A549 (cell line): ENCODE measurements around the gene NUP210. TPM values are rescaled to one million over a fixed set of nuclear protein-coding genes. Genes with fewer than 3 reads are reported as not detected.

Experiments
- ATAC-seq, 2 experiments: fragments of 200-7000 bp in 1 of 2; fragments of >200 bp in 1 of 2; cut with Nextera tagmentation in 1 of 2; cut with Tn5 transposase in 1 of 2; 3 replicates each; pipeline versions ENCODE4 v1.8.0 to v1.9.1; 2018 to 2020; ENCODE audit warnings: mild to moderate bottlenecking in 1 of 2, moderate library complexity in 1 of 2
- CTCF ChIA-PET: fragments of 300-600 bp; sonication (Branson Sonifier 250); formaldehyde crosslinking; extraction: SDS; loops from one replicate; lab custom pipeline; 2021; ENCODE audit warnings: antibody characterized with exemption, inconsistent platforms; lab: Yijun Ruan, JAX
- POLR2A ChIA-PET: fragments of 350-600 bp; formaldehyde crosslinking; extraction: SDS; loops from one replicate; lab custom pipeline; 2021; ENCODE audit warnings: antibody characterized with exemption, inconsistent platforms; lab: Yijun Ruan, JAX
- DNase-seq, 2 experiments: peaks; one replicate each; pipeline versions ENCODE4 v3.0.0 to v3.0.0-alpha.2; 2011 to 2016; ENCODE audit warnings: low read depth in 1 of 2, low spot score in 1 of 2
- FAIRE-seq: peaks from 2 replicates; lab custom pipeline; 2011; peaks lifted over from hg19 to GRCh38; lab: Jason Lieb, UNC
- H3K27ac ChIP-seq, 2 experiments: fragments of >200 bp; sonication (Bioruptor Twin); formaldehyde crosslinking; 3 replicates each; pipeline ENCODE4 v1.5.1; 2016 to 2017
- H3K4me1 ChIP-seq: fragments of >200 bp; sonication (Bioruptor Twin); formaldehyde crosslinking; 3 replicates; pipeline ENCODE4 v1.6.1; 2016
- H3K4me2 ChIP-seq: fragments of >200 bp; sonication (Bioruptor Twin); formaldehyde crosslinking; 3 replicates; pipeline ENCODE4 v1.6.1; 2016
- H3K4me3 ChIP-seq: fragments of >200 bp; sonication (Bioruptor Twin); formaldehyde crosslinking; 3 replicates; pipeline ENCODE4 v1.5.1; 2016
- H3K9me3 ChIP-seq: fragments of >200 bp; sonication (Bioruptor Twin); formaldehyde crosslinking; 3 replicates; pipeline ENCODE4 v1.6.1; 2016
- CBX2 ChIP-seq: fragments of 200-600 bp; sonication (generic); IDR thresholded peaks from 2 replicates; pipeline ENCODE4 v1.6.1; 2016; ENCODE audit warnings: low read depth, mild to moderate bottlenecking, borderline replicate concordance
- CBX8 ChIP-seq: fragments of 200-600 bp; sonication (generic); IDR thresholded peaks from 2 replicates; pipeline ENCODE4 v1.6.1; 2016
- CEBPB ChIP-seq, 2 experiments: fragments of >200 bp in 1 of 2; sonication (Bioruptor Twin) in 1 of 2; formaldehyde crosslinking in 1 of 2; IDR thresholded peaks; 2 replicates each; pipeline ENCODE4 v1.6.1; 2012 to 2016
- CHD2 ChIP-seq: fragments of 150-350 bp; IDR thresholded peaks from 2 replicates; pipeline ENCODE4 v1.6.1; 2014; ENCODE audit warnings: low read length; ENCODE audit not compliant: partially characterized antibody
- EHF ChIP-seq: fragments of 250-450 bp; sonication (Bioruptor Pico); IDR thresholded peaks from 2 replicates; pipeline ENCODE4 v1.5.0; 2020; ENCODE audit warnings: mild to moderate bottlenecking
- EHMT2 ChIP-seq: fragments of 200-600 bp; sonication (generic); IDR thresholded peaks from 2 replicates; pipeline ENCODE4 v1.6.1; 2016; ENCODE audit warnings: antibody characterized with exemption, low read depth, mild to moderate bottlenecking, moderate library complexity
- EP300 ChIP-seq, 2 experiments: fragments of >200 bp; sonication (Bioruptor Twin); formaldehyde crosslinking; IDR thresholded peaks; 2 replicates in 1 of 2; 3 replicates in 1 of 2; pipeline ENCODE4 v1.6.1; 2016 to 2017
- ESRRA ChIP-seq: fragments of 150-350 bp; IDR thresholded peaks from 2 replicates; pipeline ENCODE4 v1.6.1; 2014; ENCODE audit warnings: mild to moderate bottlenecking, low read length, borderline replicate concordance
- FOSL2 ChIP-seq, 2 experiments: fragments of 450-650 bp in 1 of 2; fragments of >200 bp in 1 of 2; sonication (Bioruptor Twin) in 1 of 2; formaldehyde crosslinking; IDR thresholded peaks; 2 replicates each; pipeline versions ENCODE4 v1.5.0 to v1.6.1; 2016 to 2020; ENCODE audit warnings: mild to moderate bottlenecking in 1 of 2, moderate library complexity in 1 of 2
- FOXS1 ChIP-seq: fragments of 250-450 bp; sonication (Bioruptor Pico); IDR thresholded peaks from 2 replicates; pipeline ENCODE4 v1.5.0; 2020; ENCODE audit warnings: mild to moderate bottlenecking, moderate library complexity
- GATA3 ChIP-seq: IDR thresholded peaks from 2 replicates; pipeline ENCODE4 v1.6.1; 2012; ENCODE audit warnings: borderline replicate concordance
- HDAC2 ChIP-seq: fragments of 200-600 bp; sonication (generic); IDR thresholded peaks from 2 replicates; pipeline ENCODE4 v1.6.1; 2016
- HOXB13 ChIP-seq: fragments of 250-450 bp; sonication (Bioruptor Pico); IDR thresholded peaks from 2 replicates; pipeline ENCODE4 v1.5.0; 2020; ENCODE audit warnings: low read depth, mild to moderate bottlenecking, moderate library complexity
- HOXB5 ChIP-seq: fragments of 250-450 bp; sonication (Bioruptor Pico); IDR thresholded peaks from 2 replicates; pipeline ENCODE4 v1.5.0; 2020; ENCODE audit warnings: mild to moderate bottlenecking, moderate library complexity
- JUN ChIP-seq, 2 experiments: fragments of >200 bp; sonication (Bioruptor Twin); formaldehyde crosslinking; IDR thresholded peaks; 2 replicates in 1 of 2; 3 replicates in 1 of 2; pipeline ENCODE4 v1.6.1; 2016 to 2017
- JUNB ChIP-seq: fragments of >200 bp; sonication (Bioruptor Twin); formaldehyde crosslinking; IDR thresholded peaks from 2 replicates; pipeline ENCODE4 v1.6.1; 2016
- KDM1A ChIP-seq: fragments of 200-600 bp; sonication (generic); IDR thresholded peaks from 2 replicates; pipeline ENCODE4 v1.6.1; 2016; ENCODE audit warnings: low read depth, mild to moderate bottlenecking
- KDM5A ChIP-seq: fragments of 200-600 bp; sonication (generic); IDR thresholded peaks from 2 replicates; pipeline ENCODE4 v1.6.1; 2016; ENCODE audit warnings: antibody characterized with exemption, mild to moderate bottlenecking
- MAZ ChIP-seq: fragments of 150-350 bp; IDR thresholded peaks from 2 replicates; pipeline ENCODE4 v1.6.1; 2014; ENCODE audit warnings: antibody characterized with exemption, low read depth, low read length, borderline replicate concordance
- NPAS2 ChIP-seq: fragments of 250-450 bp; sonication (Bioruptor Pico); IDR thresholded peaks from 2 replicates; pipeline ENCODE4 v1.8.0; 2022; ENCODE audit warnings: mild to moderate bottlenecking, moderate library complexity, borderline replicate concordance
- NR3C1 ChIP-seq: fragments of >200 bp; sonication (Bioruptor Twin); formaldehyde crosslinking; IDR thresholded peaks from 3 replicates; pipeline ENCODE4 v1.6.1; 2017
- RAD21 ChIP-seq, 2 experiments: fragments of >200 bp in 1 of 2; sonication (Bioruptor Twin) in 1 of 2; formaldehyde crosslinking in 1 of 2; IDR thresholded peaks in 1 of 2; conservative IDR thresholded peaks in 1 of 2; 2 replicates in 1 of 2; 3 replicates in 1 of 2; pipeline ENCODE4 v1.6.1; 2012 to 2018; ENCODE audit warnings: inconsistent platforms in 1 of 2
- RARB ChIP-seq: fragments of 250-450 bp; sonication (Bioruptor Pico); IDR thresholded peaks from 2 replicates; pipeline ENCODE4 v1.8.0; 2021; ENCODE audit warnings: mild to moderate bottlenecking, moderate library complexity
- RFX5 ChIP-seq: fragments of 450-650 bp; IDR thresholded peaks from 2 replicates; pipeline ENCODE4 v1.7.1; 2014; ENCODE audit warnings: antibody characterized with exemption, mild to moderate bottlenecking, moderate library complexity
- SREBF2 ChIP-seq: fragments of 450-650 bp; IDR thresholded peaks from 2 replicates; pipeline ENCODE4 v1.6.1; 2014; ENCODE audit warnings: mild to moderate bottlenecking, moderate library complexity
- TFCP2L1 ChIP-seq: fragments of 250-450 bp; sonication (Bioruptor Pico); IDR thresholded peaks from 2 replicates; pipeline ENCODE4 v1.5.0; 2021; ENCODE audit warnings: mild to moderate bottlenecking
- ZFP36 ChIP-seq: fragments of 450-650 bp; IDR thresholded peaks from 2 replicates; pipeline ENCODE4 v1.6.1; 2014; ENCODE audit warnings: borderline replicate concordance; ENCODE audit not compliant: partially characterized antibody
- ZNF302 ChIP-seq: fragments of 250-450 bp; sonication (Bioruptor Pico); IDR thresholded peaks from 2 replicates; pipeline ENCODE4 v1.9.0; 2021; ENCODE audit warnings: inconsistent platforms, mild to moderate bottlenecking, moderate library complexity
- WGBS: methylation state at CpG from one replicate; pipeline ENCODE4 v1.1.6; 2017; ENCODE audit errors: missing lambda C conversion rate; 5-methylcytosine and 5-hydroxymethylcytosine counted together
- polyA plus RNA-seq, 4 experiments: library from polyadenylated mRNA; depleted of rRNA in 3 of 4; stranded (reverse); fragments of >200 nt; fragmentation: RNase III in 1 of 4; extraction: RNeasy Plus Mini Kit Qiagen cat#74134 plus additional on column Dnase treatment in 1 of 4; gene quantifications; 2 replicates in 3 of 4; 3 replicates in 1 of 4; pipeline ENCODE4 v1.2.3, GENCODE V29; 2011 to 2017
- TF ChIP-seq, protein P1 (sequence below): fragments of >200 bp; sonication (Bioruptor Twin); formaldehyde crosslinking; IDR thresholded peaks from 3 replicates; pipeline ENCODE4 v1.6.1; 2016
- TF ChIP-seq, protein P2 (sequence below): fragments of 150-350 bp; IDR thresholded peaks from 2 replicates; pipeline ENCODE4 v1.6.1; 2014; ENCODE audit warnings: low read depth, mild to moderate bottlenecking, low read length
- TF ChIP-seq, protein P3 (sequence below): fragments of >200 bp; sonication (Bioruptor Twin); formaldehyde crosslinking; IDR thresholded peaks from 3 replicates; pipeline ENCODE4 v1.5.1; 2016
- TF ChIP-seq, protein P4 (sequence below): IDR thresholded peaks from 2 replicates; pipeline ENCODE4 v1.6.1; 2012; ENCODE audit warnings: low read depth, borderline replicate concordance
- TF ChIP-seq, protein P5 (sequence below): fragments of >200 bp; sonication (Bioruptor Twin); formaldehyde crosslinking; IDR thresholded peaks from 2 replicates; pipeline ENCODE4 v1.6.1; 2016

The NUP210 gene
- polyA plus RNA-seq, 2 of the 4 experiments (the other 2 are of a cell fraction) = 25.7 to 28.1 TPM

DNA sequence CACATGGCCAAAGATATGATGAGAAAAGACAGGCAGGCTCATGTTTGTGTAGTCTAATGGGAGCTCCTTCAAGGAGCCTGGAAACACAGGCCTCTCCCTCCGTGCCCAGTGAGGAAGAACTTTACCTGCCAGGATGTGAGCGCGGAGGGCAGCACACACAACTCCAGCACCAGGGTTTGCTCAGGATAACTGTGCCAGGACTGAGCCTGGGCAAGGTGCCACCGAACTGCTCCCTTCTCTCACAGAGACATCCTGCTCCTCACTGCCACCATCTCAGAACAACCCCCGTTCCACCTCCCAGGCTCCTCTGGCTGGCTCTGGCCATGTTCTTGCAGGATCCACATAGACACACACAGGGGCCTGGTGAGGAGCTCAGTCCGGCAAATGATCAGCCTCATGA is 87.4 kb downstream of the NUP210 start:
- WGBS = 95% methylated on average over 6 of the region's 6 CpGs
- Histone ChIP-seq H3K4me2 (no peak overlapping the region), H3K27ac (no peak overlapping the region), H3K4me1 (no peaks in the 10 kb centered on the region), H3K4me3 (no peak overlapping the region), H3K9me3 (no peaks in the 10 kb centered on the region)
- no peak for FAIRE-seq
- DNase-seq = no peak
- ChIA-PET CTCF (interaction anchor here (1.3 to 1.9 kb wide), 3 partner anchors 9 to 241 kb away, joined by 3 to 4 read pairs (median 4); no protein-coding TSS in a partner anchor), POLR2A (no interaction called here)
- no peak for TF ChIP-seq HDAC2
- no peak for TF ChIP-seq NPAS2 (CRISPR knock-in tag)
- no peak for TF ChIP-seq CEBPB (IDR thresholded peaks at IDR 0.05)
- TF ChIP-seq EHF (CRISPR knock-in tag) = no peak
- no peak for TF ChIP-seq KDM5A
- TF ChIP-seq JUNB = no peak
- TF ChIP-seq TFCP2L1 = no peak
- TF ChIP-seq NR3C1 = no peak
- TF ChIP-seq CHD2 = no peak
- no peak for ATAC-seq

DNA sequence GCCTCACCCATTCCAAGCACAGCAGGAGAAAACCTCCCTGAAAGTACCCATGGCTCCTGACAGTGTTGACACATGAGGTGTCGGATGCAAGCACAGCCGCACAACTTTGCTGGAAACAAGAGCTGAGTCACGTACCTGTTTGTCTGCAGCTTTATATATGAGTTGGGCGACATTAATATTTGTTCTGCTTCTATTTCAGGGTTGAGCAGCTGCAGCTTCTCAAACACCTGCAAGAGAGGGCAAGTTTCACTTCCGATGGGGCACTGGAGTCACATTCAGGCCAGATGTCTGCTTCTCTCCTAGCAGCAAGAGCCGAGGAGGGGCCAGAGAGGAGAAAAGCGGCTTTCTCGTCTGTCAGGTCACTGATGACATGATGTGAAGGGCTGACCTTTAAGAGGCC is 88.0 kb downstream of the NUP210 start:
- POLR2A ChIA-PET = no interaction called here
- whole genome bisulfite sequencing = 86% methylated on average over 8 of the region's 8 CpGs
- Histone ChIP-seq H3K9me3 (no peaks in the 10 kb centered on the region), H3K4me2 (no peak overlapping the region), H3K27ac (no peak overlapping the region), H3K4me3 (no peak overlapping the region), H3K4me1 (no peaks in the 10 kb centered on the region)
- ATAC-seq (no peak), FAIRE-seq (no peak), DNase-seq (no peak)
- no peak for TF ChIP-seq MAZ
- TF ChIP-seq JUN (IDR thresholded peaks at IDR 0.05) = no peak
- TF ChIP-seq ZNF302 = no peak
- TF ChIP-seq, protein P1, sequence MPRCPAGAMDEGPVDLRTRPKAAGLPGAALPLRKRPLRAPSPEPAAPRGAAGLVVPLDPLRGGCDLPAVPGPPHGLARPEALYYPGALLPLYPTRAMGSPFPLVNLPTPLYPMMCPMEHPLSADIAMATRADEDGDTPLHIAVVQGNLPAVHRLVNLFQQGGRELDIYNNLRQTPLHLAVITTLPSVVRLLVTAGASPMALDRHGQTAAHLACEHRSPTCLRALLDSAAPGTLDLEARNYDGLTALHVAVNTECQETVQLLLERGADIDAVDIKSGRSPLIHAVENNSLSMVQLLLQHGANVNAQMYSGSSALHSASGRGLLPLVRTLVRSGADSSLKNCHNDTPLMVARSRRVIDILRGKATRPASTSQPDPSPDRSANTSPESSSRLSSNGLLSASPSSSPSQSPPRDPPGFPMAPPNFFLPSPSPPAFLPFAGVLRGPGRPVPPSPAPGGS = no peak
- TF ChIP-seq FOXS1 = no peak
- TF ChIP-seq RARB (CRISPR knock-in tag) = no peak
- TF ChIP-seq RAD21 (conservative IDR thresholded peaks at IDR 0.05 in 1 of 2, IDR thresholded peaks at IDR 0.05 in 1 of 2) = no peak
- no peak for TF ChIP-seq RFX5
- TF ChIP-seq CHD2 = no peak
- TF ChIP-seq EHMT2 = no peak
- no peak for TF ChIP-seq HOXB13 (CRISPR knock-in tag)
- no peak for TF ChIP-seq TFCP2L1
- TF ChIP-seq, protein P2, sequence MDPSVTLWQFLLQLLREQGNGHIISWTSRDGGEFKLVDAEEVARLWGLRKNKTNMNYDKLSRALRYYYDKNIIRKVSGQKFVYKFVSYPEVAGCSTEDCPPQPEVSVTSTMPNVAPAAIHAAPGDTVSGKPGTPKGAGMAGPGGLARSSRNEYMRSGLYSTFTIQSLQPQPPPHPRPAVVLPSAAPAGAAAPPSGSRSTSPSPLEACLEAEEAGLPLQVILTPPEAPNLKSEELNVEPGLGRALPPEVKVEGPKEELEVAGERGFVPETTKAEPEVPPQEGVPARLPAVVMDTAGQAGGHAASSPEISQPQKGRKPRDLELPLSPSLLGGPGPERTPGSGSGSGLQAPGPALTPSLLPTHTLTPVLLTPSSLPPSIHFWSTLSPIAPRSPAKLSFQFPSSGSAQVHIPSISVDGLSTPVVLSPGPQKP = no peak
- no peak for TF ChIP-seq HOXB5 (CRISPR knock-in tag)
- CTCF ChIA-PET = no interaction called here

DNA sequence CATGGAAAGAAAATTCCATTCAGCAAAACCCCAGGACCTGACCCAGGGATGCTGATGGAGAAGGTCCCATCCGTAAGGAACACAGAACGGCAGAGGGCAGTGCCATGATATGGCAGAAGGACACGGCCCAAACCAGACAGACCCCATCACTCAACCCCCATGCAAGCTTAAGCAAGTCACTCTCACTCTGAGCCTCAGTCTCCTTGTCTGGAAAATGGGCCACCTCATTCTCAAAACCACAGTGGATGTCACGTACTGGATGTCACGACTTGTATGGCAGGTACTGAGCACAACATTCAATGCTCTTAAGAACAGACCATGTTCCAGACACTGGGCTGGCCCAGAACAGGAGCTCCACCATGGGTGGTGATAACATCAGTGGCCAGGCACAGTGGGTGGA is 90.4 kb downstream of the NUP210 start:
- no peaks in the 10 kb centered on the region for H3K9me3 ChIP-seq
- ATAC-seq (no peak), FAIRE-seq (no peak), DNase-seq (no peak)
- H3K4me3 ChIP-seq = no peak overlapping the region
- no peak overlapping the region for H3K27ac ChIP-seq
- 93% methylated on average over 5 of the region's 5 CpGs for WGBS
- POLR2A ChIA-PET = no interaction called here
- H3K4me1 ChIP-seq = no peaks in the 10 kb centered on the region
- CTCF ChIA-PET = interaction anchor here (1.4 to 1.5 kb wide), 2 partner anchors 46 to 238 kb away, joined by 4 to 6 read pairs; no protein-coding TSS in a partner anchor
- H3K4me2 ChIP-seq = no peak overlapping the region
- TF ChIP-seq EP300 (IDR thresholded peaks at IDR 0.05) (no peak), KDM1A (no peak), GATA3 (no peak), CBX2 (no peak), TFCP2L1 (no peak), CHD2 (no peak), NPAS2 (CRISPR knock-in tag) (no peak), SREBF2 (no peak), ZFP36 (no peak), FOSL2 (IDR thresholded peaks at IDR 0.05) (no peak), FOSL2 (CRISPR knock-in tag; IDR thresholded peaks at IDR 0.05) (no peak), ESRRA (no peak), CBX8 (no peak)
- TF ChIP-seq, protein P3, sequence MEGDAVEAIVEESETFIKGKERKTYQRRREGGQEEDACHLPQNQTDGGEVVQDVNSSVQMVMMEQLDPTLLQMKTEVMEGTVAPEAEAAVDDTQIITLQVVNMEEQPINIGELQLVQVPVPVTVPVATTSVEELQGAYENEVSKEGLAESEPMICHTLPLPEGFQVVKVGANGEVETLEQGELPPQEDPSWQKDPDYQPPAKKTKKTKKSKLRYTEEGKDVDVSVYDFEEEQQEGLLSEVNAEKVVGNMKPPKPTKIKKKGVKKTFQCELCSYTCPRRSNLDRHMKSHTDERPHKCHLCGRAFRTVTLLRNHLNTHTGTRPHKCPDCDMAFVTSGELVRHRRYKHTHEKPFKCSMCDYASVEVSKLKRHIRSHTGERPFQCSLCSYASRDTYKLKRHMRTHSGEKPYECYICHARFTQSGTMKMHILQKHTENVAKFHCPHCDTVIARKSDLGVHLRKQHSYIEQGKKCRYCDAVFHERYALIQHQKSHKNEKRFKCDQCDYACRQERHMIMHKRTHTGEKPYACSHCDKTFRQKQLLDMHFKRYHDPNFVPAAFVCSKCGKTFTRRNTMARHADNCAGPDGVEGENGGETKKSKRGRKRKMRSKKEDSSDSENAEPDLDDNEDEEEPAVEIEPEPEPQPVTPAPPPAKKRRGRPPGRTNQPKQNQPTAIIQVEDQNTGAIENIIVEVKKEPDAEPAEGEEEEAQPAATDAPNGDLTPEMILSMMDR = no peak
- TF ChIP-seq, protein P4, sequence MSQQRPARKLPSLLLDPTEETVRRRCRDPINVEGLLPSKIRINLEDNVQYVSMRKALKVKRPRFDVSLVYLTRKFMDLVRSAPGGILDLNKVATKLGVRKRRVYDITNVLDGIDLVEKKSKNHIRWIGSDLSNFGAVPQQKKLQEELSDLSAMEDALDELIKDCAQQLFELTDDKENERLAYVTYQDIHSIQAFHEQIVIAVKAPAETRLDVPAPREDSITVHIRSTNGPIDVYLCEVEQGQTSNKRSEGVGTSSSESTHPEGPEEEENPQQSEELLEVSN = no peak
- TF ChIP-seq, protein P5, sequence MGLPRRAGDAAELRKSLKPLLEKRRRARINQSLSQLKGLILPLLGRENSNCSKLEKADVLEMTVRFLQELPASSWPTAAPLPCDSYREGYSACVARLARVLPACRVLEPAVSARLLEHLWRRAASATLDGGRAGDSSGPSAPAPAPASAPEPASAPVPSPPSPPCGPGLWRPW = no peak
